Prostate gland (tissue), 2 donors: ENCODE data around the gene DGKE.

Experiments used
- POLR2A ChIP-seq: fragments of 450-650 bp; IDR thresholded peaks from one replicate; pipeline ENCODE4 v1.6.1; 2016; ENCODE audit warnings: antibody characterized with exemption, mild to moderate bottlenecking
- POLR2AphosphoS5 ChIP-seq: sonication (generic); formaldehyde crosslinking; IDR thresholded peaks from one replicate; pipeline ENCODE4 v1.6.1; 2017; ENCODE audit warnings: antibody characterized with exemption
- TF ChIP-seq, protein P1 (sequence below), 4 experiments: fragments of 200-600 bp in 2 of 4; fragments of 450-650 bp in 2 of 4; sonication (generic) in 2 of 4; IDR thresholded peaks; 1 replicate in 3 of 4; 2 replicates in 1 of 4; pipeline ENCODE4 v1.5.1; 2016 to 2019; ENCODE audit warnings: antibody characterized with exemption in 4 of 4, mild to moderate bottlenecking in 2 of 4, moderate library complexity in 2 of 4

DNA sequence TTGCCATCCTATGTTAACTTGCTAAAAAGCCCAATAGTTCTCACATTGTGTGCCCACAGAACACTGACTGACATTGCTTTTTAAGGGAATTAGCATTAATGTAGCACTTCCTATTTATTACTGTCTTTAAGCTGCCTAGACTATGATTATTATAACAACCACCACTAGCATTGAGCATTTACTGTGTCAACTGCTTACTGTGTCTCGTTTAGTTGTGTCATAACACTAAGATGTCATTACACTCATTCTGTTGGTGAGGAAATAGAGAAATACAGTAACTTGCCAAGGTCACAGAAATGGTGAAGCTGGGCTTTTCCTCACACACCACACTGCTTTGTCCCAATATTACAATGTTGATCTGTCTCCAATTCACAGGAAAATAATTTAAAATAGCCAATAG, 49.7 kb downstream of the DGKE start:
- TF ChIP-seq, protein P1, sequence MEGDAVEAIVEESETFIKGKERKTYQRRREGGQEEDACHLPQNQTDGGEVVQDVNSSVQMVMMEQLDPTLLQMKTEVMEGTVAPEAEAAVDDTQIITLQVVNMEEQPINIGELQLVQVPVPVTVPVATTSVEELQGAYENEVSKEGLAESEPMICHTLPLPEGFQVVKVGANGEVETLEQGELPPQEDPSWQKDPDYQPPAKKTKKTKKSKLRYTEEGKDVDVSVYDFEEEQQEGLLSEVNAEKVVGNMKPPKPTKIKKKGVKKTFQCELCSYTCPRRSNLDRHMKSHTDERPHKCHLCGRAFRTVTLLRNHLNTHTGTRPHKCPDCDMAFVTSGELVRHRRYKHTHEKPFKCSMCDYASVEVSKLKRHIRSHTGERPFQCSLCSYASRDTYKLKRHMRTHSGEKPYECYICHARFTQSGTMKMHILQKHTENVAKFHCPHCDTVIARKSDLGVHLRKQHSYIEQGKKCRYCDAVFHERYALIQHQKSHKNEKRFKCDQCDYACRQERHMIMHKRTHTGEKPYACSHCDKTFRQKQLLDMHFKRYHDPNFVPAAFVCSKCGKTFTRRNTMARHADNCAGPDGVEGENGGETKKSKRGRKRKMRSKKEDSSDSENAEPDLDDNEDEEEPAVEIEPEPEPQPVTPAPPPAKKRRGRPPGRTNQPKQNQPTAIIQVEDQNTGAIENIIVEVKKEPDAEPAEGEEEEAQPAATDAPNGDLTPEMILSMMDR (IDR thresholded peaks at IDR 0.05), result no peak
- TF ChIP-seq POLR2AphosphoS5 (no peak), POLR2A (no peak)
